ENCODE measurements around the gene UNC50.

The UNC50 gene

GRCh38 chr2:98569915-98570314 lies 38.5 kb upstream of the UNC50 start:
- Mint-ChIP-seq H3K27ac (peak overlapping the region; percentile 76), H3K4me1 (ENCODE audit: low read depth) (no peaks in the 10 kb centered on the region), H3K9me3 (no peaks in the 10 kb centered on the region), H3K4me3 (no peak overlapping the region), H3K27me3 (no peaks in the 10 kb centered on the region), H3K36me3 (ENCODE audit: low read depth) (peaks cover 91% of the 10 kb centered on the region)
- no peak for DNase-seq

GRCh38 chr2:98570356-98570755 lies 38.0 kb upstream of the UNC50 start:
- H3K27me3 Mint-ChIP-seq, result no peaks in the 10 kb centered on the region
- peak overlapping the region; percentile 76 for H3K27ac Mint-ChIP-seq
- no peak for DNase-seq
- peaks cover 91% of the 10 kb centered on the region for H3K36me3 Mint-ChIP-seq (ENCODE audit: low read depth)
- H3K4me1 Mint-ChIP-seq (ENCODE audit: low read depth), result no peaks in the 10 kb centered on the region
- H3K9me3 Mint-ChIP-seq, result no peaks in the 10 kb centered on the region
- no peak overlapping the region for H3K4me3 Mint-ChIP-seq

- no peaks in the 10 kb centered on the region for H3K9me3 Mint-ChIP-seq
- peak overlapping the region; percentile 37 for H3K27ac Mint-ChIP-seq
- H3K36me3 Mint-ChIP-seq (ENCODE audit: low read depth), result peaks cover 90% of the 10 kb centered on the region
- H3K27me3 Mint-ChIP-seq, result no peaks in the 10 kb centered on the region
- no peak overlapping the region for H3K4me3 Mint-ChIP-seq
- H3K4me1 Mint-ChIP-seq (ENCODE audit: low read depth), result no peaks in the 10 kb centered on the region
- no peak for DNase-seq
These were observed 37.2 kb upstream of the UNC50 start for GRCh38 chr2:98571121-98571701.

- H3K27ac Mint-ChIP-seq, result no peak overlapping the region
- H3K27me3 Mint-ChIP-seq, result no peaks in the 10 kb centered on the region
- no peaks in the 10 kb centered on the region for H3K9me3 Mint-ChIP-seq
- H3K4me3 Mint-ChIP-seq, result no peak overlapping the region
- DNase-seq, result no peak
- H3K4me1 Mint-ChIP-seq (ENCODE audit: low read depth), result no peaks in the 10 kb centered on the region
- H3K36me3 Mint-ChIP-seq (ENCODE audit: low read depth), result peaks cover 90% of the 10 kb centered on the region
These were observed 36.6 kb upstream of the UNC50 start for GRCh38 chr2:98571796-98572195.

GRCh38 chr2:98572211-98572610 lies 36.2 kb upstream of the UNC50 start:
- Mint-ChIP-seq H3K27me3 (no peaks in the 10 kb centered on the region), H3K4me3 (no peak overlapping the region), H3K9me3 (no peaks in the 10 kb centered on the region), H3K27ac (no peak overlapping the region), H3K36me3 (ENCODE audit: low read depth) (peaks cover 90% of the 10 kb centered on the region), H3K4me1 (ENCODE audit: low read depth) (no peaks in the 10 kb centered on the region)
- no peak for DNase-seq

GRCh38 chr2:98572676-98573075 lies 35.7 kb upstream of the UNC50 start:
- DNase-seq, result no peak
- no peaks in the 10 kb centered on the region for H3K9me3 Mint-ChIP-seq
- no peak overlapping the region for H3K4me3 Mint-ChIP-seq
- no peak overlapping the region for H3K27ac Mint-ChIP-seq
- H3K27me3 Mint-ChIP-seq, result no peaks in the 10 kb centered on the region
- H3K36me3 Mint-ChIP-seq (ENCODE audit: low read depth), result peaks cover 91% of the 10 kb centered on the region
- no peaks in the 10 kb centered on the region for H3K4me1 Mint-ChIP-seq (ENCODE audit: low read depth)

GRCh38 chr2:98573426-98573825 lies 35.0 kb upstream of the UNC50 start:
- H3K36me3 Mint-ChIP-seq (ENCODE audit: low read depth), result peaks cover 92% of the 10 kb centered on the region
- no peaks in the 10 kb centered on the region for H3K4me1 Mint-ChIP-seq (ENCODE audit: low read depth)
- no peak for DNase-seq
- no peak overlapping the region for H3K4me3 Mint-ChIP-seq
- H3K27me3 Mint-ChIP-seq, result no peaks in the 10 kb centered on the region
- no peaks in the 10 kb centered on the region for H3K9me3 Mint-ChIP-seq
- H3K27ac Mint-ChIP-seq, result no peak overlapping the region

GRCh38 chr2:98576666-98577312 lies 31.6 kb upstream of the UNC50 start:
- no peaks in the 10 kb centered on the region for H3K4me1 Mint-ChIP-seq (ENCODE audit: low read depth)
- H3K27me3 Mint-ChIP-seq, result no peaks in the 10 kb centered on the region
- H3K36me3 Mint-ChIP-seq (ENCODE audit: low read depth), result peaks cover 83% of the 10 kb centered on the region
- no peak for DNase-seq
- H3K4me3 Mint-ChIP-seq, result no peak overlapping the region
- H3K27ac Mint-ChIP-seq, result peak overlapping the region; percentile 24
- H3K9me3 Mint-ChIP-seq, result no peaks in the 10 kb centered on the region

GRCh38 chr2:98577313-98577712 lies 31.1 kb upstream of the UNC50 start:
- peaks cover 85% of the 10 kb centered on the region for H3K36me3 Mint-ChIP-seq (ENCODE audit: low read depth)
- peak overlapping the region; percentile 23 for H3K27ac Mint-ChIP-seq
- H3K27me3 Mint-ChIP-seq, result no peaks in the 10 kb centered on the region
- DNase-seq, result no peak
- H3K9me3 Mint-ChIP-seq, result no peaks in the 10 kb centered on the region
- H3K4me3 Mint-ChIP-seq, result no peak overlapping the region
- no peaks in the 10 kb centered on the region for H3K4me1 Mint-ChIP-seq (ENCODE audit: low read depth)

GRCh38 chr2:98578231-98578630 lies 30.2 kb upstream of the UNC50 start:
- Mint-ChIP-seq H3K36me3 (ENCODE audit: low read depth) (peaks cover 83% of the 10 kb centered on the region), H3K27ac (peak overlapping the region; percentile 15), H3K4me1 (ENCODE audit: low read depth) (no peaks in the 10 kb centered on the region), H3K27me3 (no peaks in the 10 kb centered on the region), H3K4me3 (no peak overlapping the region), H3K9me3 (no peaks in the 10 kb centered on the region)
- no peak for DNase-seq

- Mint-ChIP-seq H3K27me3 (no peaks in the 10 kb centered on the region), H3K4me1 (ENCODE audit: low read depth) (no peaks in the 10 kb centered on the region), H3K36me3 (ENCODE audit: low read depth) (peaks cover 86% of the 10 kb centered on the region), H3K9me3 (no peaks in the 10 kb centered on the region), H3K27ac (peak overlapping the region; percentile 38), H3K4me3 (no peak overlapping the region)
- no peak for DNase-seq
These were observed 28.5 kb upstream of the UNC50 start for GRCh38 chr2:98579926-98580325.

- no peak overlapping the region for H3K4me3 Mint-ChIP-seq
- H3K27me3 Mint-ChIP-seq, result no peaks in the 10 kb centered on the region
- H3K4me1 Mint-ChIP-seq (ENCODE audit: low read depth), result no peaks in the 10 kb centered on the region
- peak overlapping the region; percentile 38 for H3K27ac Mint-ChIP-seq
- peaks cover 86% of the 10 kb centered on the region for H3K36me3 Mint-ChIP-seq (ENCODE audit: low read depth)
- H3K9me3 Mint-ChIP-seq, result no peaks in the 10 kb centered on the region
- no peak for DNase-seq
These were observed 27.6 kb upstream of the UNC50 start for GRCh38 chr2:98580656-98581284.

- H3K27me3 Mint-ChIP-seq, result no peaks in the 10 kb centered on the region
- no peak overlapping the region for H3K4me3 Mint-ChIP-seq
- no peak overlapping the region for H3K27ac Mint-ChIP-seq
- H3K4me1 Mint-ChIP-seq (ENCODE audit: low read depth), result no peaks in the 10 kb centered on the region
- DNase-seq, result no peak
- H3K9me3 Mint-ChIP-seq, result no peaks in the 10 kb centered on the region
- peaks cover 85% of the 10 kb centered on the region for H3K36me3 Mint-ChIP-seq (ENCODE audit: low read depth)
These were observed 25.9 kb upstream of the UNC50 start for GRCh38 chr2:98582523-98582922.

GRCh38 chr2:98583276-98583675 lies 25.1 kb upstream of the UNC50 start:
- H3K4me3 Mint-ChIP-seq, result no peak overlapping the region
- H3K36me3 Mint-ChIP-seq (ENCODE audit: low read depth), result peaks cover 85% of the 10 kb centered on the region
- H3K27ac Mint-ChIP-seq, result peak overlapping the region; percentile 61
- H3K4me1 Mint-ChIP-seq (ENCODE audit: low read depth), result peaks cover 2% of the 10 kb centered on the region
- no peaks in the 10 kb centered on the region for H3K27me3 Mint-ChIP-seq
- DNase-seq, result no peak
- H3K9me3 Mint-ChIP-seq, result no peaks in the 10 kb centered on the region

- Mint-ChIP-seq H3K4me3 (no peak overlapping the region), H3K9me3 (no peaks in the 10 kb centered on the region), H3K27ac (peak overlapping the region; percentile 47)
These were observed 24.4 kb upstream of the UNC50 start for GRCh38 chr2:98583816-98584618.

More at GRCh38 chr2:98583816-98584618, 24.4 kb upstream of the UNC50 start:
- no peak for DNase-seq
- Mint-ChIP-seq H3K4me1 (ENCODE audit: low read depth) (peaks cover 5% of the 10 kb centered on the region), H3K27me3 (no peaks in the 10 kb centered on the region), H3K36me3 (ENCODE audit: low read depth) (peaks cover 82% of the 10 kb centered on the region)

Measured in activated T-cell treated with anti-CD3 and anti-CD28 coated beads, Interleukin-2, amount 50 U/mL, for 24 hours (primary cell).